GM12878 (cell line): ENCODE measurements around the gene GTSE1. TPM values are rescaled to one million over a fixed set of nuclear protein-coding genes. Genes with fewer than 3 reads are reported as not detected.

Experiments
- BCLAF1 ChIP-seq: fragments of 450-650 bp; IDR thresholded peaks from 2 replicates; pipeline ENCODE4 v1.6.1; 2017; ENCODE audit warnings: antibody characterized with exemption, mild to moderate bottlenecking, moderate library complexity
- DPF2 ChIP-seq: fragments of 450-650 bp; IDR thresholded peaks from 2 replicates; pipeline ENCODE4 v1.6.1; 2017; ENCODE audit warnings: mild to moderate bottlenecking
- GABPA ChIP-seq: IDR thresholded peaks from 2 replicates; pipeline ENCODE4 v1.6.1; 2014; ENCODE audit warnings: antibody characterized with exemption, low read depth, mild to moderate bottlenecking, inconsistent platforms
- KDM1A ChIP-seq: fragments of 200-600 bp; sonication (generic); IDR thresholded peaks from 2 replicates; pipeline ENCODE4 v1.6.1; 2016; ENCODE audit warnings: borderline replicate concordance
- MEF2B ChIP-seq: fragments of 450-650 bp; IDR thresholded peaks from 2 replicates; pipeline ENCODE4 v1.6.1; 2018; ENCODE audit warnings: mild to moderate bottlenecking, moderate library complexity; ENCODE audit not compliant: partially characterized antibody, poor library complexity, severe bottlenecking
- NR2C2 ChIP-seq: IDR thresholded peaks from 2 replicates; pipeline ENCODE4 v1.6.1; 2011; ENCODE audit warnings: borderline replicate concordance, low read depth; ENCODE audit not compliant: control insufficient read depth, insufficient read length
- PBX3 ChIP-seq: IDR thresholded peaks from 2 replicates; pipeline ENCODE4 v1.6.1; 2011; ENCODE audit warnings: mild to moderate bottlenecking, low read depth, low read length, moderate library complexity; ENCODE audit not compliant: insufficient replicate concordance
- RELB ChIP-seq: fragments of 450-650 bp; IDR thresholded peaks from 2 replicates; pipeline ENCODE4 v1.6.1; 2017; ENCODE audit warnings: low read depth, mild to moderate bottlenecking, moderate library complexity
- REST ChIP-seq: IDR thresholded peaks from 2 replicates; pipeline ENCODE4 v1.6.1; 2012; ENCODE audit warnings: mild to moderate bottlenecking, low read depth, low read length
- SMC3 ChIP-seq: IDR thresholded peaks from 2 replicates; pipeline ENCODE4 v1.6.1; 2011; ENCODE audit warnings: low read length, improper control_type of control experiment, borderline replicate concordance
- SRF ChIP-seq, 2 experiments: IDR thresholded peaks; 2 replicates each; pipeline ENCODE4 v1.6.1; 2011; ENCODE audit warnings: low read depth in 2 of 2, low read length in 2 of 2, mild to moderate bottlenecking in 1 of 2, moderate library complexity in 1 of 2
- USF2 ChIP-seq: IDR thresholded peaks from 2 replicates; pipeline ENCODE4 v1.6.1; 2011; ENCODE audit warnings: low read depth, low read length, improper control_type of control experiment, borderline replicate concordance
- ZBTB11 ChIP-seq: fragments of 450-650 bp; formaldehyde crosslinking; IDR thresholded peaks from 2 replicates; pipeline ENCODE4 v1.5.0; 2022; ENCODE audit warnings: mild to moderate bottlenecking, missing genetic modification characterization
- polyA plus RNA-seq, 11 experiments: library from polyadenylated mRNA; depleted of rRNA in 4 of 11; unstranded in 6 of 11; stranded (reverse) in 5 of 11; fragments of >200 nt; fragmentation: Nextera tagmentation in 4 of 11; fragmentation: Illumina TruSeq in 1 of 11; extraction: Ambion mirVana in 4 of 11; extraction: Trizol in 1 of 11; gene quantifications; 1 replicate in 1 of 11; 2 replicates in 10 of 11; pipeline versions ENCODE4 v1.2.1 to v1.2.3, GENCODE V29; 2011 to 2016; ENCODE audit warnings: inconsistent platforms in 2 of 11, missing spikeins in 2 of 11, low read depth in 1 of 11
- total RNA-seq, 4 experiments: library from RNA; depleted of rRNA in 3 of 4; stranded (reverse); fragments of >200 nt in 3 of 4; fragmentation: Illumina TruSeq in 1 of 4; extraction: Trizol in 1 of 4; gene quantifications; 2 replicates each; pipeline versions ENCODE4 v1.2.1 to v1.2.3, GENCODE V29; 2013 to 2021

Gene GTSE1
- total and polyA plus RNA-seq, 10 of the 15 experiments (the other 5 are each of a cell fraction or from before 2014, with no cell fraction given): 6.6 to 46.2 (median 32.3) TPM

- peak; percentile 89 for TF ChIP-seq GABPA
- TF ChIP-seq SMC3: no peak
- TF ChIP-seq RELB: peak; percentile 69; the same call in 1 of the 2 replicates
- 0 out of 2 replicates have a peak, but pooled peaks have one; percentile 17 for TF ChIP-seq REST
- no peak for TF ChIP-seq PBX3
- no peak for TF ChIP-seq KDM1A
- TF ChIP-seq USF2: no peak
- TF ChIP-seq BCLAF1: no peak
- TF ChIP-seq DPF2: peak; percentile 85
- no peak for TF ChIP-seq ZBTB11 (CRISPR knock-in tag)
- TF ChIP-seq SRF (IDR thresholded peaks at IDR 0.05; ENCODE audit: low read depth in 2 of 2, low read length in 2 of 2): no peak
- TF ChIP-seq NR2C2: no peak
- peak; percentile 60 for TF ChIP-seq MEF2B
Observed at GRCh38 chr22:46287873-46288751, 8.6 kb upstream of the GTSE1 start (continued).
